ENCODE measurements around the gene FOSB.

The FOSB gene

GRCh38 chr19:45471111-45471930 is 3.5 kb downstream of the FOSB start:
- Histone ChIP-seq H3K4me3 (ENCODE audit: low read length) (no peak overlapping the region), H3K4me2 (ENCODE audit: low read length) (no peak overlapping the region), H3K27ac (ENCODE audit: low read length) (no peak overlapping the region), H4K20me1 (ENCODE audit: insufficient read depth, low read length) (peaks cover 7% of the 10 kb centered on the region; the same call in 1 of the 2 replicates), H3K36me3 (replicated peaks; ENCODE audit: low read depth, low read length) (no peaks in the 10 kb centered on the region), H3K9ac (ENCODE audit: low read length) (no peak overlapping the region), H3K9me3 (ENCODE audit: insufficient read depth, low read length) (no peaks in the 10 kb centered on the region), H3K79me2 (ENCODE audit: low read length) (no peaks in the 10 kb centered on the region), H3K4me1 (ENCODE audit: low read length) (peaks cover 18% of the 10 kb centered on the region), H3K27me3 (ENCODE audit: low read depth, low read length) (peaks cover 33% of the 10 kb centered on the region), H2AFZ (ENCODE audit: low read depth, low read length) (no peak overlapping the region)
- TF ChIP-seq EZH2phosphoT487 (IDR thresholded peaks at IDR 0.05; ENCODE audit: low read depth) (no peak), CTCF (IDR thresholded peaks at IDR 0.05; ENCODE audit: low read depth, low read length) (no peak)

GRCh38 chr19:45471931-45472562 is 4.3 kb downstream of the FOSB start:
- Histone ChIP-seq H3K36me3 (replicated peaks; ENCODE audit: low read depth, low read length) (no peaks in the 10 kb centered on the region), H3K4me3 (ENCODE audit: low read length) (no peak overlapping the region), H2AFZ (ENCODE audit: low read depth, low read length) (no peak overlapping the region), H3K27me3 (ENCODE audit: low read depth, low read length) (peaks cover 34% of the 10 kb centered on the region), H4K20me1 (ENCODE audit: insufficient read depth, low read length) (peaks cover 7% of the 10 kb centered on the region; the same call in 1 of the 2 replicates), H3K9me3 (ENCODE audit: insufficient read depth, low read length) (no peaks in the 10 kb centered on the region), H3K4me1 (ENCODE audit: low read length) (peaks cover 17% of the 10 kb centered on the region), H3K9ac (ENCODE audit: low read length) (no peak overlapping the region), H3K4me2 (ENCODE audit: low read length) (no peak overlapping the region), H3K79me2 (ENCODE audit: low read length) (no peaks in the 10 kb centered on the region), H3K27ac (ENCODE audit: low read length) (no peak overlapping the region)
- TF ChIP-seq CTCF (IDR thresholded peaks at IDR 0.05; ENCODE audit: low read depth, low read length), result no peak
- no peak for TF ChIP-seq EZH2phosphoT487 (IDR thresholded peaks at IDR 0.05; ENCODE audit: low read depth)

GRCh38 chr19:45472563-45473366 is 5.0 kb downstream of the FOSB start:
- no peak overlapping the region for H3K4me3 ChIP-seq (ENCODE audit: low read length)
- H3K9ac ChIP-seq (ENCODE audit: low read length), result no peak overlapping the region
- H3K27ac ChIP-seq (ENCODE audit: low read length), result no peak overlapping the region
- H4K20me1 ChIP-seq (ENCODE audit: insufficient read depth, low read length), result peaks cover 7% of the 10 kb centered on the region; the same call in 1 of the 2 replicates
- H3K27me3 ChIP-seq (ENCODE audit: low read depth, low read length), result peaks cover 34% of the 10 kb centered on the region
- no peaks in the 10 kb centered on the region for H3K79me2 ChIP-seq (ENCODE audit: low read length)
- H3K36me3 ChIP-seq (replicated peaks; ENCODE audit: low read depth, low read length), result no peaks in the 10 kb centered on the region
- H3K9me3 ChIP-seq (ENCODE audit: insufficient read depth, low read length), result no peaks in the 10 kb centered on the region
- H2AFZ ChIP-seq (ENCODE audit: low read depth, low read length), result no peak overlapping the region
- no peak for TF ChIP-seq EZH2phosphoT487 (IDR thresholded peaks at IDR 0.05; ENCODE audit: low read depth)
- no peak overlapping the region for H3K4me2 ChIP-seq (ENCODE audit: low read length)
- peaks cover 20% of the 10 kb centered on the region for H3K4me1 ChIP-seq (ENCODE audit: low read length)

- no peak overlapping the region for H3K9ac ChIP-seq (ENCODE audit: low read length)
- no peak overlapping the region for H2AFZ ChIP-seq (ENCODE audit: low read depth, low read length)
- no peaks in the 10 kb centered on the region for H3K36me3 ChIP-seq (replicated peaks; ENCODE audit: low read depth, low read length)
- H3K9me3 ChIP-seq (ENCODE audit: insufficient read depth, low read length), result no peaks in the 10 kb centered on the region
- no peak overlapping the region for H3K27ac ChIP-seq (ENCODE audit: low read length)
- H3K4me2 ChIP-seq (ENCODE audit: low read length), result no peak overlapping the region
- TF ChIP-seq EZH2phosphoT487 (IDR thresholded peaks at IDR 0.05; ENCODE audit: low read depth) (no peak), CTCF (IDR thresholded peaks at IDR 0.05; ENCODE audit: low read depth, low read length) (no peak)
- peaks cover 19% of the 10 kb centered on the region for H3K4me1 ChIP-seq (ENCODE audit: low read length)
- peaks cover 2% of the 10 kb centered on the region; the same call in 1 of the 2 replicates for H4K20me1 ChIP-seq (ENCODE audit: insufficient read depth, low read length)
- H3K27me3 ChIP-seq (ENCODE audit: low read depth, low read length), result peaks cover 34% of the 10 kb centered on the region
- H3K4me3 ChIP-seq (ENCODE audit: low read length), result no peak overlapping the region
- H3K79me2 ChIP-seq (ENCODE audit: low read length), result no peaks in the 10 kb centered on the region
Measured at GRCh38 chr19:45473367-45473681, 5.5 kb downstream of the FOSB start.

All from OCI-LY3 (cell line).